Activated CD4-positive, alpha-beta T cell treated with anti-CD3 and anti-CD28 coated beads, Interleukin-2, amount 50 U/mL, for 4 hours (primary cell): Measurements from ENCODE around the gene SLC25A19.
A peak's percentile ranks its signal among the peaks of the same experiment; 100 is the strongest.

ENCODE experiments used
- DNase-seq, 2 experiments: peaks; one replicate each; pipeline ENCODE4 v3.0.0-alpha.2; 2020

Gene SLC25A19

GRCh38 chr17:75289115-75289831 lies at the start of gene SLC25A19:
Gene SLC25A19, minus strand, starts transcription at chr17:75289433. Its CDS starts 2,669 bp downstream, at chr17:75286764.
- peak; percentile 93 to 95 for DNase-seq

GRCh38 chr17:75338335-75338734 lies 49.1 kb upstream of the SLC25A19 start:
- no peak for DNase-seq

- DNase-seq: no peak
Observed at GRCh38 chr17:75335315-75335714, 46.1 kb upstream of the SLC25A19 start.

- no peak for DNase-seq
Observed at GRCh38 chr17:75334723-75335122, 45.5 kb upstream of the SLC25A19 start.

- no peak for DNase-seq
Observed at GRCh38 chr17:75331671-75332070, 42.4 kb upstream of the SLC25A19 start.

- no peak for DNase-seq
Observed at GRCh38 chr17:75327757-75328156, 38.5 kb upstream of the SLC25A19 start.

GRCh38 chr17:75326226-75326848 lies 37.1 kb upstream of the SLC25A19 start:
- DNase-seq: no peak

- no peak for DNase-seq
Observed at GRCh38 chr17:75325827-75326225, 36.6 kb upstream of the SLC25A19 start.

- DNase-seq: no peak
Observed at GRCh38 chr17:75325348-75325747, 36.1 kb upstream of the SLC25A19 start.

GRCh38 chr17:75321506-75321905 lies 32.3 kb upstream of the SLC25A19 start:
- DNase-seq: no peak

GRCh38 chr17:75319904-75320691 lies 30.9 kb upstream of the SLC25A19 start:
- DNase-seq: no peak

GRCh38 chr17:75318615-75319222 lies 29.5 kb upstream of the SLC25A19 start:
- DNase-seq: no peak

GRCh38 chr17:75318211-75318610 lies 29.0 kb upstream of the SLC25A19 start:
- DNase-seq: no peak

- no peak for DNase-seq
Observed at GRCh38 chr17:75317671-75318070, 28.4 kb upstream of the SLC25A19 start.

- DNase-seq: no peak
Observed at GRCh38 chr17:75316253-75316652, 27.0 kb upstream of the SLC25A19 start.

GRCh38 chr17:75315541-75316243 lies 26.5 kb upstream of the SLC25A19 start:
- DNase-seq: no peak

- no peak for DNase-seq
Observed at GRCh38 chr17:75313941-75314551, 24.8 kb upstream of the SLC25A19 start.

- DNase-seq: no peak
Observed at GRCh38 chr17:75308732-75309629, 19.7 kb upstream of the SLC25A19 start.

GRCh38 chr17:75307957-75308731 lies 18.9 kb upstream of the SLC25A19 start:
- no peak for DNase-seq

- DNase-seq: no peak
Observed at GRCh38 chr17:75301502-75302206, 12.4 kb upstream of the SLC25A19 start.
